Trophoblast cell (in vitro differentiated cells and primary cell): ENCODE measurements around the gene SLC5A9.

ENCODE experiments used
- DNase-seq, 2 donors: peaks; one replicate each; pipeline ENCODE4 v3.0.0-alpha.2; 2016
- H2AFZ ChIP-seq: 2 replicates; pipeline ENCODE4 v1.6.1; 2013; ENCODE audit warnings: low read length, moderate library complexity, mild to moderate bottlenecking; ENCODE audit not compliant: insufficient read depth, poor library complexity
- H2AK5ac ChIP-seq: 2 replicates; pipeline ENCODE4 v1.6.1; 2013; ENCODE audit warnings: mild to moderate bottlenecking, low read length
- H2BK120ac ChIP-seq: 2 replicates; pipeline ENCODE4 v1.6.1; 2013; ENCODE audit warnings: low read length, mild to moderate bottlenecking, moderate library complexity; ENCODE audit not compliant: insufficient read depth, poor library complexity
- H2BK12ac ChIP-seq: 2 replicates; pipeline ENCODE4 v1.6.1; 2013; ENCODE audit warnings: mild to moderate bottlenecking, low read length, moderate library complexity
- H2BK5ac ChIP-seq: 2 replicates; pipeline ENCODE4 v1.6.1; 2013; ENCODE audit warnings: low read length, low read depth, moderate library complexity, mild to moderate bottlenecking; ENCODE audit not compliant: poor library complexity
- H3K14ac ChIP-seq: 2 replicates; pipeline ENCODE4 v1.6.1; 2013; ENCODE audit warnings: mild to moderate bottlenecking, low read length
- H3K18ac ChIP-seq: 2 replicates; pipeline ENCODE4 v1.6.1; 2013; ENCODE audit warnings: mild to moderate bottlenecking, low read length
- H3K23ac ChIP-seq: 2 replicates; pipeline ENCODE4 v1.6.1; 2013; ENCODE audit warnings: low read length
- H3K27ac ChIP-seq: 2 replicates; pipeline ENCODE4 v1.5.1; 2013; ENCODE audit warnings: low read depth, mild to moderate bottlenecking, inconsistent platforms, low read length, moderate library complexity
- H3K27me3 ChIP-seq: 2 replicates; pipeline ENCODE4 v1.6.1; 2013; ENCODE audit warnings: inconsistent platforms, mild to moderate bottlenecking, low read length, moderate library complexity; ENCODE audit not compliant: insufficient read depth
- H3K36me3 ChIP-seq, 2 experiments: 1 replicate in 1 of 2; 2 replicates in 1 of 2; pipeline ENCODE4 v1.6.1; 2013; ENCODE audit warnings: low read length in 2 of 2, mild to moderate bottlenecking in 2 of 2, moderate library complexity in 1 of 2; ENCODE audit not compliant: insufficient read depth in 2 of 2, control insufficient read depth in 1 of 2
- H3K4ac ChIP-seq: 2 replicates; pipeline ENCODE4 v1.6.1; 2013; ENCODE audit warnings: low read depth, mild to moderate bottlenecking, low read length, moderate library complexity
- H3K4me1 ChIP-seq, 2 experiments: 1 replicate in 1 of 2; 2 replicates in 1 of 2; pipeline ENCODE4 v1.6.1; 2013; ENCODE audit warnings: low read length in 2 of 2, mild to moderate bottlenecking in 2 of 2, moderate library complexity in 1 of 2; ENCODE audit not compliant: insufficient read depth in 2 of 2, control insufficient read depth in 1 of 2
- H3K4me2 ChIP-seq: 2 replicates; pipeline ENCODE4 v1.6.1; 2013; ENCODE audit warnings: inconsistent platforms, mild to moderate bottlenecking, low read length, moderate library complexity
- H3K4me3 ChIP-seq: 2 replicates; pipeline ENCODE4 v1.5.1; 2013; ENCODE audit warnings: mild to moderate bottlenecking, low read depth, low read length, inconsistent platforms
- H3K79me1 ChIP-seq: one replicate; pipeline ENCODE4 v1.6.1; 2013; ENCODE audit warnings: low read length
- H3K79me2 ChIP-seq: 2 replicates; pipeline ENCODE4 v1.6.1; 2013; ENCODE audit warnings: low read length, mild to moderate bottlenecking; ENCODE audit not compliant: control insufficient read depth, insufficient read depth, poor library complexity
- H3K9ac ChIP-seq: 2 replicates; pipeline ENCODE4 v1.6.1; 2013; ENCODE audit warnings: mild to moderate bottlenecking, low read length
- H3K9me3 ChIP-seq: 2 replicates; pipeline ENCODE4 v1.6.1; 2013; ENCODE audit warnings: low read depth, mild to moderate bottlenecking, control low read depth, inconsistent platforms, low read length; ENCODE audit not compliant: insufficient read depth
- H4K12ac ChIP-seq: 2 replicates; pipeline ENCODE4 v1.6.1; 2013; ENCODE audit warnings: low read depth, mild to moderate bottlenecking, low read length, moderate library complexity
- H4K8ac ChIP-seq: 2 replicates; pipeline ENCODE4 v1.6.1; 2013; ENCODE audit warnings: low read depth, mild to moderate bottlenecking, low read length, moderate library complexity
- H4K91ac ChIP-seq: one replicate; pipeline ENCODE4 v1.6.1; 2013; ENCODE audit warnings: low read depth, mild to moderate bottlenecking, low read length, moderate library complexity
- WGBS: extraction: QIAGEN DNeasy Blood & Tissue Kit; methylation state at CpG from one replicate; pipeline ENCODE4 v1.1.7; 2013; ENCODE audit warnings: missing lambda C conversion rate; ENCODE audit not compliant: insufficient read length, insufficient coverage; ENCODE audit errors: extremely low coverage; 5-methylcytosine and 5-hydroxymethylcytosine counted together

Gene SLC5A9

DNA sequence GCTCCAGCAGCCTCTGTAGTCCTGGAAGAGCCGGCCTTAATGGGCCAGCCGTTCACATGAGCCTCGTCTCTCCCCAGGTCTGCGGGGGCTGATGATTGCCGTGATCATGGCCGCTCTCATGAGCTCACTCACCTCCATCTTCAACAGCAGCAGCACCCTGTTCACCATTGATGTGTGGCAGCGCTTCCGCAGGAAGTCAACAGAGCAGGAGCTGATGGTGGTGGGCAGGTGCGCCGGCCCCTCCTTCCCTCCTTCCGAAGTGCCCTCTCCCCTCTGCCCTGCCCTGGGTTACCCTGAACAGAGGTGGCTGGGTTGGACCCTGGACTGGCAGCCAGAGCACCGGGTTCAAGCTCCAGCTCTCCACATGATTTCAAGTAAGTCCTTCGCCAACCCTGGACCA, 13.1 kb downstream of the SLC5A9 start:
- Histone ChIP-seq H3K79me1 (no peaks in the 10 kb centered on the region), H3K27ac (no peak overlapping the region), H2BK12ac (no peak overlapping the region), H3K14ac (no peak overlapping the region), H4K12ac (no peak overlapping the region), H4K91ac (no peak overlapping the region), H3K4me3 (no peak overlapping the region), H3K79me2 (no peaks in the 10 kb centered on the region), H4K8ac (no peak overlapping the region), H3K27me3 (no peaks in the 10 kb centered on the region), H3K4me1 (peaks cover 0 to 3% of the 10 kb centered on the region in 2 experiments), H3K9ac (no peak overlapping the region), H2AK5ac (no peak overlapping the region), H3K18ac (no peak overlapping the region), H2AFZ (no peak overlapping the region), H3K4me2 (no peak overlapping the region), H3K23ac (no peak overlapping the region), H2BK120ac (no peak overlapping the region), H3K36me3 (no peaks in the 10 kb centered on the region), H3K4ac (no peak overlapping the region), H2BK5ac (no peak overlapping the region), H3K9me3 (no peaks in the 10 kb centered on the region)
- WGBS: no CpG with 5 or more reads among the region's 13 CpGs
- DNase-seq: no peak

DNA sequence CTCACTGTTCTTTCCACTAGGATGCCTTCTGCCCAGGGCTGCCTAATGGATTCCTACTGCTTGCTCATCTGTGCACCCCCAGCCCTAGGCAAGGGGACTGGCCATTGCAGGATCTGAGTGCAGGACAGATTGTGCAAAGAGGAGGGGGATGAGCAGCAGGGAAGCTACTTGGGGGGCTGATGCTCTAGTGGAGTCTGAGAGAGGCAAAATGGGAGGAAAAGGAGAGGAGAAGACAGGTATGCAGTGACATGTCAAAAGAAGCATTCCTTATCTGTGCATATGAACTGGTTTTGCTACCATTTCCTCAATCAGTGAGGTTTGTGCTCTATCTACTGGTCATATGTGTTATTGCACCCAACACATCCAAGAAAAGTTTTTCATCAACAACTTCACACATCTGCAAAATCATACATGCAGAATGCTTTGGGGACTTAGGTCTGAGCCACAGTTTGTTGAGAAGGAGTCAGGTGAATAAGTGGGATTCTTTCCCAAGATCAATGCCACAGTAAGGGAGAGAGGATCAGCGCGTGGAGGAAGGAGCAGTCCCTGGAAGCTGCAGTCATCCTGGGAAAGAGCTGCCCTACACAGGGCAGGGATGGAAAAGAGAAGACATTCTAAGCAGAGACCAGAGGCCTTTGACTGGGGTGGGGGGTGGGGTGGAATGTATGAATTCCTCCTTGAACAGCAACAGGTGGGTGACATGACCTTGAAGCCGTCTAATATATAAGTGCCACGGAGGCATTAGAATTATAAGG, 14.4 kb downstream of the SLC5A9 start:
- no peaks in the 10 kb centered on the region for H3K27me3 ChIP-seq
- H3K79me1 ChIP-seq: no peaks in the 10 kb centered on the region
- no peak overlapping the region for H3K4me3 ChIP-seq
- no peak overlapping the region for H3K18ac ChIP-seq
- no peaks in the 10 kb centered on the region for H3K36me3 ChIP-seq
- H2AK5ac ChIP-seq: no peak overlapping the region
- no peak overlapping the region for H4K91ac ChIP-seq
- no CpG with 5 or more reads among the region's 4 CpGs for WGBS
- H3K4ac ChIP-seq: no peak overlapping the region
- no peak overlapping the region for H3K23ac ChIP-seq
- no peak overlapping the region for H2BK5ac ChIP-seq
- H3K9me3 ChIP-seq: no peaks in the 10 kb centered on the region
- H3K14ac ChIP-seq: no peak overlapping the region
- peak in 1 of 2 donors; percentile 60 for DNase-seq
- no peak overlapping the region for H3K4me2 ChIP-seq
- H3K27ac ChIP-seq: no peak overlapping the region
- no peak overlapping the region for H2BK12ac ChIP-seq
- H2BK120ac ChIP-seq: no peak overlapping the region
- H4K12ac ChIP-seq: no peak overlapping the region
- H3K79me2 ChIP-seq: no peaks in the 10 kb centered on the region
- H3K4me1 ChIP-seq: peaks cover 0 to 3% of the 10 kb centered on the region in 2 experiments
- H2AFZ ChIP-seq: no peak overlapping the region
- no peak overlapping the region for H4K8ac ChIP-seq
- H3K9ac ChIP-seq: no peak overlapping the region

DNA sequence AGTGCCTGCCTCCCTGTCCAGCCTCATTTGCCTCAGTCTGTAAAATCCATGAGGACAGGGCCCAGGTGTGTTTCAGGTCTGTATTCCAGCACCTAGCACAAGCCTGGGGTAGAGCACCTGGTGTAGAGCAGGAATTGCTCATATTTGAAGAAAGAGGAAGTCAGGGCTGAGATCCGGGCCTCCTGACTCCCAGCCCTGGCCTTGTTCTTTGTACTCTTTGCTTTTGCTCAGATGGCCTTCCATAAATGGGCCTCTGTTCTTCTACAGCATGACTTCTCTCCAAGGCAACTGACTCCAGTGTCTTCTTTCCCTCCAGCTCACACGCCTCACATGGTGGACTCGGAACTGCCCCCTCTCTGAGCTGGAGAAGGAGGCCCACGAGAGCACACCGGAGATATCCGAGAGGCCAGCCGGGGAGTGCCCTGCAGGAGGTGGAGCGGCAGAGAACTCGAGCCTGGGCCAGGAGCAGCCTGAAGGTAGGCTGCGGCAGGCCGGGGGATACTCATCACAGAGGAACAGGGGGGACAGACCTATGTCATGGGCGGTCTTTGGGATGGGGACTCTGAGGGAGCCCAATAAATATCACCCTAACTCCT, 19.7 kb downstream of the SLC5A9 start:
- H2BK5ac ChIP-seq: no peak overlapping the region
- H3K27me3 ChIP-seq: no peaks in the 10 kb centered on the region
- no peak for DNase-seq
- H4K91ac ChIP-seq: no peak overlapping the region
- H3K4me1 ChIP-seq: no peaks in the 10 kb centered on the region
- no peak overlapping the region for H2AK5ac ChIP-seq
- no peak overlapping the region for H3K4me3 ChIP-seq
- no peak overlapping the region for H2BK120ac ChIP-seq
- H3K9me3 ChIP-seq: no peaks in the 10 kb centered on the region
- no peaks in the 10 kb centered on the region for H3K36me3 ChIP-seq
- no peaks in the 10 kb centered on the region for H3K79me1 ChIP-seq
- H3K4me2 ChIP-seq: no peak overlapping the region
- H2BK12ac ChIP-seq: no peak overlapping the region
- H3K4ac ChIP-seq: no peak overlapping the region
- no peak overlapping the region for H4K8ac ChIP-seq
- H2AFZ ChIP-seq: no peak overlapping the region
- no peak overlapping the region for H3K18ac ChIP-seq
- H3K9ac ChIP-seq: no peak overlapping the region
- WGBS: no CpG with 5 or more reads among the region's 12 CpGs
- no peak overlapping the region for H3K27ac ChIP-seq
- H3K23ac ChIP-seq: no peak overlapping the region
- no peak overlapping the region for H4K12ac ChIP-seq
- no peak overlapping the region for H3K14ac ChIP-seq
- H3K79me2 ChIP-seq: no peaks in the 10 kb centered on the region

- no peak overlapping the region for H3K9ac ChIP-seq
- WGBS: no CpG with 5 or more reads among the region's 2 CpGs
Measured at GRCh38 chr1:48245106-48245505, 22.6 kb downstream of the SLC5A9 start.

More at GRCh38 chr1:48245106-48245505, 22.6 kb downstream of the SLC5A9 start:
- Histone ChIP-seq H2BK12ac (no peak overlapping the region), H4K8ac (no peak overlapping the region), H4K91ac (no peak overlapping the region), H2AFZ (no peak overlapping the region), H3K27me3 (no peaks in the 10 kb centered on the region), H3K9me3 (no peaks in the 10 kb centered on the region), H3K79me1 (no peaks in the 10 kb centered on the region), H2BK5ac (no peak overlapping the region), H3K14ac (no peak overlapping the region), H3K4ac (no peak overlapping the region), H3K4me1 (no peaks in the 10 kb centered on the region), H3K36me3 (no peaks in the 10 kb centered on the region), H3K27ac (no peak overlapping the region), H2AK5ac (no peak overlapping the region), H3K23ac (no peak overlapping the region), H3K18ac (no peak overlapping the region), H3K4me3 (no peak overlapping the region), H3K79me2 (no peaks in the 10 kb centered on the region), H4K12ac (no peak overlapping the region), H2BK120ac (no peak overlapping the region), H3K4me2 (no peak overlapping the region)
- DNase-seq: peak in 1 of 2 donors; percentile 9
